ENCODE results near the gene MBD6. TPM values are rescaled to one million over a fixed set of nuclear protein-coding genes. Genes with fewer than 3 reads are reported as not detected.

The MBD6 gene
- total and polyA plus RNA-seq, 3 experiments from 2014 or later, result 4.2 to 54.7 (median 49.0) TPM

DNA sequence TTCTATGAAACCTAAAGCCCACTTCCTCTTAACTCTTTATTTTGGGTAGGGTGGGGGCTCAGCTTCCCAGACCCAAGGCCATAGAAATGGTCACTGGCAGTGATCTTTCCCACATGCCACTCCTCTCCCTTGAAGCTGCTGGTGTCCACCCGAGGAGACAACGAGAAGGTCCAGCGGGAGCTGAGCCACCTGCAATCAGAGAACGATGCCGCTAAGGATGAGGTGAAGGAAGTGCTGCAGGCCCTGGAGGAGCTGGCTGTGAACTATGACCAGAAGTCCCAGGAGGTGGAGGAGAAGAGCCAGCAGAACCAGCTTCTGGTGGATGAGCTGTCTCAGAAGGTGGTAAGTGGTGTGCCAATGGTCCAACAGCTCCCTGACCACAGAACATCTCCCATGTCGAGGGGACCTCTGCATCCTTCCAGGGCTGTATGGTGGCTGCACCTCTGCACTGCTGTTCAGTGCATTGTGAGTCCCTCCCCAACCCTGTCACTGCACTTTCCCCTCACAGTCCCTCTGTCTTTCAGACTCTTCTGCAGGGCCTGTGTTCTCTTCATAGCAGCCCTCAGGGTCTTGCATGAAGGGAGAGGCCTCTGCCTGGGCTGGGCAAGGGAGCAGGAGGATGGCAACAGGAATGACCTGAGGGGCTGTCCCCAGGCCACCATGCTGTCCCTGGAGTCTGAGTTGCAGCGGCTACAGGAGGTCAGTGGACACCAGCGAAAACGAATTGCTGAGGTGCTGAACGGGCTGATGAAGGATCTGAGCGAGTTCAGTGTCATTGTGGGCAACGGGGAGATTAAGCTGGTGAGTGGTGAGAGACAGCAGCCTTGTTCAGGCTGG lies 49.5 kb downstream of the MBD6 start:
- Mint-ChIP-seq H3K27me3 (peaks cover 0 to 3% of the 10 kb centered on the region in 2 donors), H3K27ac (no peak overlapping the region), H3K4me1 (no peaks in the 10 kb centered on the region), H3K9me3 (no peaks in the 10 kb centered on the region), H3K36me3 (peaks cover 0 to 3% (median 0%) of the 10 kb centered on the region in 3 donors), H3K4me3 (no peak overlapping the region)
- Histone ChIP-seq H3K27ac (ENCODE audit: low read depth, low read length) (no peak overlapping the region), H3K4me3 (ENCODE audit: low read length) (no peak overlapping the region), H3K4me1 (ENCODE audit: insufficient read depth, low read length) (no peaks in the 10 kb centered on the region), H3K9me3 (ENCODE audit: low read length) (no peaks in the 10 kb centered on the region), H3K36me3 (ENCODE audit: insufficient read depth, low read length) (no peaks in the 10 kb centered on the region), H3K27me3 (ENCODE audit: insufficient read depth, low read length, poor library complexity, severe bottlenecking) (no peaks in the 10 kb centered on the region)
- ChIA-PET CTCF (no interaction called here), POLR2A (no interaction called here)
- no peak for DNase-seq

GRCh38 chr12:57574795-57575194 lies 52.2 kb downstream of the MBD6 start:
- no peaks in the 10 kb centered on the region for H3K9me3 Mint-ChIP-seq
- no peak overlapping the region for H3K27ac ChIP-seq (ENCODE audit: low read depth, low read length)
- H3K4me1 Mint-ChIP-seq, result no peaks in the 10 kb centered on the region
- ChIA-PET POLR2A (no interaction called here), CTCF (interaction anchor here (1.1 to 2.9 kb wide), 4 partner anchors 9 to 116 kb away, joined by 3 to 18 read pairs (median 12); partner anchors contain the start of gene B4GALNT1)
- no peak overlapping the region for H3K4me3 ChIP-seq (ENCODE audit: low read length)
- DNase-seq, result no peak
- no peaks in the 10 kb centered on the region for H3K27me3 ChIP-seq (ENCODE audit: insufficient read depth, low read length, poor library complexity, severe bottlenecking)
- H3K4me1 ChIP-seq (ENCODE audit: insufficient read depth, low read length), result no peaks in the 10 kb centered on the region
- no peak overlapping the region for H3K4me3 Mint-ChIP-seq
- peaks cover 0 to 3% (median 0%) of the 10 kb centered on the region in 3 donors for H3K36me3 Mint-ChIP-seq
- H3K9me3 ChIP-seq (ENCODE audit: low read length), result no peaks in the 10 kb centered on the region
- H3K36me3 ChIP-seq (ENCODE audit: insufficient read depth, low read length), result no peaks in the 10 kb centered on the region
- H3K27me3 Mint-ChIP-seq, result peaks cover 0 to 2% of the 10 kb centered on the region in 2 donors
- H3K27ac Mint-ChIP-seq, result peak overlapping the region in 1 of 8 donors; percentile 79

- Histone ChIP-seq H3K36me3 (ENCODE audit: insufficient read depth, low read length) (no peaks in the 10 kb centered on the region), H3K9me3 (ENCODE audit: low read length) (no peaks in the 10 kb centered on the region), H3K27me3 (ENCODE audit: insufficient read depth, low read length, poor library complexity, severe bottlenecking) (no peaks in the 10 kb centered on the region), H3K27ac (ENCODE audit: low read depth, low read length) (no peak overlapping the region), H3K4me1 (ENCODE audit: insufficient read depth, low read length) (no peaks in the 10 kb centered on the region), H3K4me3 (ENCODE audit: low read length) (no peak overlapping the region)
- DNase-seq, result no peak
- peaks cover 0 to 2% of the 10 kb centered on the region in 2 donors for H3K27me3 Mint-ChIP-seq
- H3K27ac Mint-ChIP-seq, result no peak overlapping the region
- CTCF ChIA-PET, result interaction anchor here (0.8 to 2.9 kb wide), 5 partner anchors 7 to 117 kb away, joined by 3 to 18 read pairs (median 9); partner anchors contain the start of gene B4GALNT1
- no peaks in the 10 kb centered on the region for H3K9me3 Mint-ChIP-seq
- POLR2A ChIA-PET, result no interaction called here
- no peak overlapping the region for H3K4me3 Mint-ChIP-seq
- no peaks in the 10 kb centered on the region for H3K4me1 Mint-ChIP-seq
- H3K36me3 Mint-ChIP-seq, result peaks cover 0 to 3% (median 0%) of the 10 kb centered on the region in 3 donors
Observed at GRCh38 chr12:57575771-57576612, 53.4 kb downstream of the MBD6 start.

- DNase-seq, result no peak
- no peaks in the 10 kb centered on the region for H3K36me3 ChIP-seq (ENCODE audit: insufficient read depth, low read length)
- Mint-ChIP-seq H3K27ac (peak overlapping the region in 1 of 8 donors; percentile 15), H3K4me1 (no peaks in the 10 kb centered on the region), H3K36me3 (peaks cover 0 to 3% (median 0%) of the 10 kb centered on the region in 3 donors), H3K4me3 (no peak overlapping the region), H3K27me3 (peaks cover 0 to 2% of the 10 kb centered on the region in 2 donors), H3K9me3 (no peaks in the 10 kb centered on the region)
- ChIA-PET CTCF (interaction anchor here (2.8 to 2.9 kb wide), 2 partner anchors 44 to 57 kb away, joined by 9 to 18 read pairs; partner anchors contain the start of gene B4GALNT1), POLR2A (no interaction called here)
- no peaks in the 10 kb centered on the region for H3K4me1 ChIP-seq (ENCODE audit: insufficient read depth, low read length)
- no peaks in the 10 kb centered on the region for H3K9me3 ChIP-seq (ENCODE audit: low read length)
- H3K27me3 ChIP-seq (ENCODE audit: insufficient read depth, low read length, poor library complexity, severe bottlenecking), result no peaks in the 10 kb centered on the region
- H3K27ac ChIP-seq (ENCODE audit: low read depth, low read length), result no peak overlapping the region
- H3K4me3 ChIP-seq (ENCODE audit: low read length), result no peak overlapping the region
Observed at GRCh38 chr12:57576613-57577160, 54.1 kb downstream of the MBD6 start.

- H3K36me3 ChIP-seq (ENCODE audit: insufficient read depth, low read length), result no peaks in the 10 kb centered on the region
- H3K9me3 Mint-ChIP-seq, result no peaks in the 10 kb centered on the region
- DNase-seq, result no peak
- H3K4me1 ChIP-seq (ENCODE audit: insufficient read depth, low read length), result no peaks in the 10 kb centered on the region
- H3K27me3 Mint-ChIP-seq, result peaks cover 2% of the 10 kb centered on the region in 2 donors
- no peaks in the 10 kb centered on the region for H3K27me3 ChIP-seq (ENCODE audit: insufficient read depth, low read length, poor library complexity, severe bottlenecking)
- no peak overlapping the region for H3K4me3 ChIP-seq (ENCODE audit: low read length)
- no peaks in the 10 kb centered on the region for H3K9me3 ChIP-seq (ENCODE audit: low read length)
- H3K36me3 Mint-ChIP-seq, result peaks cover 0 to 3% (median 0%) of the 10 kb centered on the region in 3 donors
- ChIA-PET POLR2A (no interaction called here), CTCF (no interaction called here)
- H3K4me3 Mint-ChIP-seq, result no peak overlapping the region
- no peak overlapping the region for H3K27ac Mint-ChIP-seq
- H3K4me1 Mint-ChIP-seq, result peaks cover under 1 to 2% (median 1%) of the 10 kb centered on the region in 3 donors
- no peak overlapping the region for H3K27ac ChIP-seq (ENCODE audit: low read depth, low read length)
Observed at GRCh38 chr12:57577981-57578758, 55.5 kb downstream of the MBD6 start.

- H3K4me1 Mint-ChIP-seq, result peaks cover 5 to 7% (median 5%) of the 10 kb centered on the region in 3 donors
- no peaks in the 10 kb centered on the region for H3K4me1 ChIP-seq (ENCODE audit: insufficient read depth, low read length)
- no peaks in the 10 kb centered on the region for H3K9me3 ChIP-seq (ENCODE audit: low read length)
- H3K27me3 ChIP-seq (ENCODE audit: insufficient read depth, low read length, poor library complexity, severe bottlenecking), result no peaks in the 10 kb centered on the region
- peaks cover 5 to 7% of the 10 kb centered on the region in 2 donors for H3K27me3 Mint-ChIP-seq
- H3K36me3 ChIP-seq (ENCODE audit: insufficient read depth, low read length), result no peaks in the 10 kb centered on the region
- no peak for DNase-seq
- no peak overlapping the region for H3K27ac ChIP-seq (ENCODE audit: low read depth, low read length)
- CTCF ChIA-PET, result interaction anchor here (0.7 kb wide), 1 partner anchor 54 kb away, joined by 3 read pairs; the partner anchor contains the start of gene B4GALNT1
- no peak overlapping the region for H3K27ac Mint-ChIP-seq
- no peaks in the 10 kb centered on the region for H3K9me3 Mint-ChIP-seq
- H3K36me3 Mint-ChIP-seq, result peaks cover 0 to 4% (median 0%) of the 10 kb centered on the region in 3 donors
- no peak overlapping the region for H3K4me3 ChIP-seq (ENCODE audit: low read length)
- H3K4me3 Mint-ChIP-seq, result no peak overlapping the region
- POLR2A ChIA-PET, result interaction anchor here (0.6 kb wide), 1 partner anchor 99 kb away, joined by 3 read pairs; the partner anchor contains the start of gene ARHGAP9
Observed at GRCh38 chr12:57579011-57579410, 56.4 kb downstream of the MBD6 start.

All from CD8-positive, alpha-beta memory T cell (primary cell).